ENCODE measurements around the gene RHBDL2.
"Not testable (repeated sequence)": the region's sequence is repeated elsewhere in the genome, so short reads cannot be mapped to it uniquely, and the experiment has no call there.

RHBDL2 gene

DNA sequence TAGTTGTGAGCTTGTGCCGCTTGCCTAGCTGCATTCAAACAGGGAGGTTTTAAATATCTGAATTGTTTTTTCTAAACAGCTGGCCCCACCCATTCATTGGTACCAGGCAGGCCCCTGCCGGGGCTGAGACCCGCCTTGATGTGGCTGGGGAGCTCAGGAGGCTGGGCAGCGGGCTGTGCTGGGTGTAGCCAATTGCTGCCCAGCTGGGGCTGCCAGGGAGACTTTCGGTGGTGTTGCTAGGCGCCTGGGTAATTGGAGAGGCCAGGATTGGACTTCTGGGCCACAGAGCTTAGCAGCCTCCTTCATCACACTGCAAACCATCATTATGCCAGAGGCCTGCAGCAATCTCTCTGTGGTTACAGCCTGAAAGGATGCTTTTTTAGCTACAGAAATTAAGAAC is 12.2 kb downstream of the RHBDL2 start:
- no peak for DNase-seq

DNA sequence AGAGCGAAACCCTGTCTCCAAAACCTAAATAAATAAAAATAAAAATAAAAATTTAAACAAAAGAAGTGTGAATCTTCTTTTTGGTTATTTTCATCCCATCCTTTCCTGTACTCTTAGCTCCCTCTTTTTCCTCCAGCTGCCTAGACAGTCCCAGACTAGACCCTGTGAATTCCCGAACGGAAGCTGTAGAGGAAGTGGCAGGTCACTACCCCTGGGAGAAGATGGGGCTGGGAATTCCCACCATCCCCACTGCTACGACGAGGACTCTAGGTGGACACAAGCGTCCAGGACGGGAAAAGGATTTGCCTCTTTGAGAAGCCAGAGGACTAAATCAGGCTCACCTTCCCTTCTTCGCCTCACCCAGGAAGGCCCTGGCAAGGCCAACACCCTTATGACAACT is 12.6 kb downstream of the RHBDL2 start:
- DNase-seq: no peak

DNA sequence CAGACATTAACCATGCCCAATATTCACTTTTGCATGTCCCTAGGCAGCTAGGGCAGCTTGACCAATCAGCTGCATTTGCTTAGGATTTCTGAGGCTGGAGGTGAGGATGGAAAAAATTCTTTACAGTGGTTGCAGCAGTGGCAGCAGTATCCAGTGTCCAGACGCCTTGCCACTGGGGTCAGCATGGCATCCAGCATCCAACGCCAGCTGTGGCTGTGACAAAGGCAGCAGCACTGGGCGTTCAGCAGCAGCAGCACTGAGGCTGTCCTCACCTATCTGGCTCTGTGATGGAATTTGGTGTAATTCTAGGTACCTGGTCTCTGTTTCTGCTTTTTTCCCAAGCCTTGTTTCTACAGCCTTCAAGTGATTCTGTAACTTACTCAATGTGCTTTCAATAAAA is 15.5 kb downstream of the RHBDL2 start:
- DNase-seq: no peak

DNA sequence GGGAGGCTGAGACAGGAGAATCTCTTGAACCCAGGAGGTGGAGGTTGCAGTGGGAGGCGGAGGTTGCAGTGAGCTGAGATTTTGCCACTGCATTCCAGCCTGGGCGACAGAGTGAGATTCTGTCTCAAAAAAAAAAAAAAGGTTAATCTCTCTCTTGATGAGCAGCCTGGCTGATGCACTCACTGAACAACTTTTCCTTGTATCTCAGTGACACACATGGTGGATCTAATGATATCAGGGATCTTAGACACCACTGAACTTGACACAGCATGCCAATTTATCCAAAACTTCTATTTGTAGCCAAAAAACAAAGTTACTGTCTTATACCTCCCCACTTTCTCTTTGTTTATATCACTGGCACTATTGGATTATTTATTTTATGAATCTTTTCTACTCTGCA is 16.2 kb downstream of the RHBDL2 start:
- DNase-seq: no peak

DNA sequence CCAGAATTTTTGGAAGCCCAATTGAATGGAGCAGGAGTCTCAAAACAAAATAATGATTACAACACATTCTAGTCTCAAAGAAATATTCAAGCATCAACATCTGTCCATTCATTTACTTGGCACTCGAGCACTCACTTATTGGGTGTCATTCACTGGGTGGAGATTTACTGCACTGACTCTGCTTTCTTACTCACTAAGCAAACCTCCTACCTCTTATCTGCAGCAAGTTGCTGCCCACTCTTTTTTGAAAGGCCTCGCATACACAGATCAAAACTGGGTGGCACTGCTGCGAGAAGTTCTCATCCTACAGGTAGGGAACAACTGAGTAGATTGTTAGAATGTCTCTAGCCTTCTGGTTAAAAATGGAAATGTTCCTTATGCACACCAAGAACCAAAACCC is 18.0 kb downstream of the RHBDL2 start:
- DNase-seq: peak; percentile 5

DNA sequence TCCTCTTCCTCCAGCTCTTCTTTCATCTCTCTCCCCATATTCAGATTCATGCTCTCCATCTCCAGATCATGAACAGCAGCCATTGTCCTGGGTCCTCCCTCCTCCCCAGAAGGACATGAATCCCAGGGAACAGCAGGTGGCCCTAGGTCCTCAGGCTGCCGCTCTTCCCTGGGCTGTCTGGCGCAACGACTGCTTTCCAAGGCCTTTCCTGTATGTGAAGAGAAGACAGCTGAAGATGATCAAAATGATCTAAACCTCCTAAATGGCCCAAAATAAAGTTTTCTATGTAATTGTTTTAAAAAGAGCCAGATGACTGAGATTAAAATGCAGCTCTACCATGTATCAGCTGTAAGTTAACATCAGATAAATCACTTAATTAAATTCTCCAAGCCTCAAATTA is 22.5 kb downstream of the RHBDL2 start:
- DNase-seq: no peak

DNA sequence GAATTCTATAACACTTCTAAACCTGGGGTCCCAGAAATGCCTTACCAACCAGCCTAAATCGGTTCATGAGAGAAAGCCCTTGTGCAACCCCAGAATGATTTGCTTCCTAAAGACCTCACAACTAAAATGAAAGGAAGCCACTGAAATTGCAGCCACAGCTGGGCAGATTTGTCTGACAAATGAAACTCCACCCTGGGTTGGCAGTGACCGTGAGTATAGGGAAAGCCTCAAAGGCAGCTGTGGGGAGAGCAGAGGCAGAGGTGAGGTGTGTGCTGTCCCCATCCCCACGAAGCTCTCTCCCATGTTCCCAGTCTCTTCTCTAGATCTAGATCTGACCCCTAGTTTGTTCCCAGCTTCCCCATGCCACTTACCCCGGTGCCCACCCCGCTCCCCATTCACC is 23.1 kb downstream of the RHBDL2 start:
- no peak for DNase-seq

DNA sequence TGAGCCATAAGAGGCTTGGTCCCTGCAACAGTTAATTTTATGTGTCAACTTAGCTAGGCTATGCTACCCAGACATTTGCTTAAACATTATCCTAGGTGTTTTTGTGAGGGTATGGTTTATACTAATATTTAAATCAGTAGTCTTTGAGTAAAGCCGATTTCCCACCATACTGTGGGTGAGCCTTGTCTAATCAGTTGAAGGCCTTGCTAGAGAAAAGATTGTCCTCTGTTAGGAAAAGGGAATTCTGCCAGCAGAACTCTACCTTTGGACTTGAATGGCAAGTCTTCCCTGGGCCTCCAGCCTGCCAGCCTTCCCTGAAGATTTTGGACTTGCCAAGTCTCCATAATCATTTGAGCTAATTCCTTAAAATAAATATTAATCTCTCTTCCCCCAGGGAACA is 23.9 kb downstream of the RHBDL2 start:
- no peak for DNase-seq

DNA sequence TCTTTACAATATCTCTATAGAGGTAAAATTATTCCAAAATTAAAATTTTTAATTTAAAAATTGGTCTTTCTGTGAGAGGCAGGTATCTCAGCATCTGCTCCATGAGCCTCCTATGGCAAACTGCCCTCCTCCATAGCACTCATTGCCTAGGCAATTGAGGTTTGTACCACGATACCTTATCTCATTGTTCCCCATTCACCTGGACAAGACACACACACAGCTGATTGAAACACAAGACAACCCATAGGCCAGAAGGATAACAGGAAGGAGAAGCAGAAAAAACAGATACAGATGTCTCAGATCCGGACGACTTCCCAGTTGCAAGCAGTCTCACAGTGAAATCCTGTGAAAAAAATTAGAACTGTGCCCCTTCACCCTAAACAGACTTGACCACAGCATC is 24.3 kb downstream of the RHBDL2 start:
- no peak for DNase-seq

DNA sequence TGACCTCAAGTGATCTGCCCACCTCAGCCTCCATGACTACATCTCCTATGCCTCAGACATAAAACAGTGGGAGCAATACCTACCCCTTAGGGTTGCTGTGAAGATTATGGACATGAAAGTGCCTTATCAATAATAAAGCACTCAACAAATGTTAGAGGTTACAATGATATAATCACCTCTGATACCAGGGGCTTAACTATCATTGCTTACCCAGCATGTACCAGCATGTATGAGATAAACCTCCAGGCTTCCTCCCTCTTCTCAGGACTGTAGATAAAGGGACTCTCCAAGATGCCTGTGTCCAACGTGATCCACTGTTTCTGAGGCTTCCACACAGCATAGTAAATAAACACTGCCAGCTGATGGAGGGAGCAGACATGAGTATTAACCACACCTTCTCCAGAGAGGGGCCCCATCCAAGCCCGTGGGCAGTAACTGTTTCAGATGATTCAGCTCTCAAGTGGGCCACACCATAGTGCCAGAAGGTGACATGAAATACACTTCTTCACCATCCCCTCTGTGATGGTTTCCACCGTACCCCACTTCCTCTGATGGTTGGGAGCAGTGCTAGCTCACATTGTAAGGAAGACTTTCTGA is 26.2 kb downstream of the RHBDL2 start:
- peak; percentile 9 for DNase-seq

DNA sequence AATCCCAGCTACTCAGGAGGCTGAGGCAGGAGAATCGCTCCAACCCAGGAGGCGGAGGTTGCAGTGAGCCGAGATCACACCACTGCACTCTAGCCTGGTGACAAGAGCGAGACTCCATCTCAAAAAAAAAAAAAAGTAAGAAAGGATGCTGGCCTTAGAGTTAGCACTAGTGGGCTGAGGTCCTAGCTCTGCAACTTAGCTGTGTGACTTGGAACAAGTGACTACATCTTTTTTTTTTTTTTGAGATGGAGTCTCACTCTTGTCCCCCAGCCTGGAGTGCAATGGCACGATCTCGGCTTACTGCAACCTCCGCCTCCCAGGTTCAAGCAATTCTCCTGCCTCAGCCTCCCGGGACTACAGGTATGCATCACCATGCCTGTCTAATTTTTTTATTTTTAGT is 26.7 kb downstream of the RHBDL2 start:
- not testable (repeated sequence) for DNase-seq

DNA sequence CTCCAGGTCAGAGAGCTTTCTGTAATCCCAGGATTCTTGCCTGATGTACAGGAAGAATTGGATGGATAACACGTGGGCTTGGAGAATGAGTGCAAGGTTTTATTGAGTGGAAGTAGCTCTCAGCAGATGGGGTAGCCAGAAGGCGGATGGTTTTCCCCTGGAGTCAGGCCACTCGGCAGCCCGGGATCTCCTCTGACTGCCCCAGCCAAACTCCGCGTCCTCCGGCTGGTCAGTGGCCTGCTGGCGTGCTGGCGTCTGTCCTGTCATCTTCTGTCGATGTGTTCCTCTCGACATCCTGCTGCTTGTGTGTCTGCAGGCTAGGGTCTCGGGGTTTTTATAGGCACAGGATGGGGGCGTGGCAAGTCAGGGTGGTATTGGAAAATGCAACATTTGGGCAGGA is 32.8 kb downstream of the RHBDL2 start:
- no peak for DNase-seq

DNA sequence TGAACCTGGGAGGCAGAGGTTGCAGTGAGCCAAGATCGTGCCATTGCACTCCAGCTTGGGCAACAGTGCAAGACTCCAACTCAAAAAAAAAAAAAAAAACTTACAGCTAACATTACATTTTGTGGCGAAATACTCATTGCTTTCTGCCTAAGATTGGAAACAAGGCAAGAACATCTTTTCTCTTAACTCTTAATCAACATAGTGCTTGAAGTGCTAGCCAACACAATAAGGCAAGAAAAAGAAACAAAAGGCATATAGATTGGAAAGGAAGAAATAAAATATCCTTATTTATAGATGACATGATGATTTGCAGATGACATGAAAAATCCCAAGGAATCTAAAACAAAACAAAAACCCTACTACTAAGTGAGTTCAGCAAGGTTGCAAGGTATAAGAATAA is 35.6 kb downstream of the RHBDL2 start:
- DNase-seq: no peak

DNA sequence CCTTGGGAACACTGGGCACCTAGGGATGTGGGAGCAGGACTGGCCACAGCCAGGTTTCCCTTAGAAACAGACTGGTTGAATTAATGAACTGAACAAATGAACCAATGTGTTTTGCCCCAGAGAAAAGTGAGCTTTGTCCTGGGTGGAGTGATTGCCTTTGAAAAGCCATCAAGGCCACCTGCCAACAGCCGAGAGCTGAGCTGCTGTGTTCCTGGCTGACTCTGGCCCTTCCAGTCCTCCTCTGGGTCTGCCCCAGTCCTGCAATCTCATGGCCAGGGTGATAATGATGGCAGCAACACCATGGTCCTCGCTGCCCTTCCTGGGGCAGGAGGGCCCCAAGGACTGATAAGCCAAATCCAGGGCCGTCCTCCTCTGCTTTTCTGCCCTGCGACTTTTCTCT is 42.1 kb downstream of the RHBDL2 start:
- no peak for DNase-seq

DNA sequence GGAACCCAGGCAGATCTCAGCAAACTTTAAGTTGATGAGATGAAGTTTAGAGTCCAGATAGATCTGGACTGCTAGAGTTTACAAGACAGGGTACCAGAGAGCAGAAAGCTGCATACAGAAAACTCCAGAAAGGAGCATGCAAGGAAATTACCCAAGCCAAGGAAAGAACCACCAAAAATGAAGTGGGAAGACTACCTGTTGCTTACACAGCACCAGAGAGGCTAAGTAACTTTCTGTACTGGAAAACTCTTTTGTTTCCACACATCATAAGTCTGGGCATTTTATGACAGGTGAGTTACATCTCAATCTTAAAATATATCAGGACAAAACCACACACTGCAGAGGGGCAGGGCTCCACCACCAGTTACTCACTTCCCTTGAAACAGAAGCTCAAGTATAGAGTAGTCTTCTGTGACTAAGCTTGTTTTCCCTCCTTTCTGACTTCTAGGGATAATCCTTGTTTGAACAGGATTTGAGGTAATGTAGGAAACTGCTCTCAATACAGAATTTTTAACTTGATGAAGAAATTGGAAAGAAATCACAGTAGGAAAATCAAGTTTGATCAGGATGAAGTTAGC is 42.9 kb downstream of the RHBDL2 start:
- no peak for DNase-seq

DNA sequence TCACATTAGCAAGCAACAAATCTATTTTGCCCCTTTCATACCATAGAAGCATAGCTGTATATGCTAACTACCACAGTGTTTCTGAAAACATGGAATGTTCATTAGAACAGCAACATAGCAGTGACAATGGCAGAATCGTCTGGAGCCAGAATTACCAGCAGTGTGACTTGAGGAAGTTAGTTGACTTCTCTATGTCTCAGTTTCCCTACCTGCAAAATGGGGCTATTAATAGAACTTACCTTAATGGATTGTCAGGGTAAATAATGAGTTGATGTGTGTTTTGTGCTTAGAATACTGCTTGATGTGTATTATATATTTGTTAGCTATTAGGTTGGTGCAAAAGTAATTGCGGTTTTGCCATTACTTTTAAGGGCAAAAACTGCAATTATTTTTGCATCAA is 45.5 kb downstream of the RHBDL2 start:
- no peak for DNase-seq

DNA sequence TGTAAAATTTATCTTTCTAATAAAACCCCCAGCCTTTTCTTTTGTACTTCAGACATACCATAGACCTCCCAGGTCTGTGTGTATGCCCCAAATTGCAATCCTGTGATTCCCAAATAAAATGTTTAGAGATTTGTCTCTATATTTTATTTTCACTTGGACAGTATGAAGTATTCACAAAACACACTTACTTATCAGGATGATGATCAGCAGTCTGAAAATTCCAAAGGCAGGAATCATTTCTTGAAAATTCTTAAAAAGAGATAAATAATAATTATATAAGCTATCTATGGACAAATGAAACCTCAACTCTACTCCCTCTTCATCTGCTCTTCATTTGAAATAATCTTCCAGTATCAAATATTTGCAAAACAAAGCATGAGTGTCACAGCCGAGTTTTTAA is 48.7 kb downstream of the RHBDL2 start:
- DNase-seq: no peak

DNA sequence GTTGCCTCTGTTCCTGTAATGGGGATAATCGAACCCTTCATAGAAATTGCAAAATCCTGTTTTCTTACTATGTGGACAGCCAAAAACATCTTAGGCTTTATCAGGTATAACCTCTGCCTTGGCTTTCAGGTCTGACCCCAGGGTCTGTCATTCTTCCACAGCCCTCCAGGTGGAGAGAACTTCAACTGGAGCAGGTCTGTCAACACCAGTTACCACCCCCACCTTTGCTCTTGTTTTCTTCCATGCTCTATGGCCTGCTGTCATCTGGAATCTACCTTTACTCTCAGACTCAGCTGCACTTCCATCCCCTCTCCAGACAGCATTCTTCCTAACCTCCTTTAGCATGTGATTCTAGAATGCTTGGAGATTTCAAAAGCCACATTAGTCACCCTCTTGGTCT is 49.9 kb downstream of the RHBDL2 start:
- no peak for DNase-seq

DNA sequence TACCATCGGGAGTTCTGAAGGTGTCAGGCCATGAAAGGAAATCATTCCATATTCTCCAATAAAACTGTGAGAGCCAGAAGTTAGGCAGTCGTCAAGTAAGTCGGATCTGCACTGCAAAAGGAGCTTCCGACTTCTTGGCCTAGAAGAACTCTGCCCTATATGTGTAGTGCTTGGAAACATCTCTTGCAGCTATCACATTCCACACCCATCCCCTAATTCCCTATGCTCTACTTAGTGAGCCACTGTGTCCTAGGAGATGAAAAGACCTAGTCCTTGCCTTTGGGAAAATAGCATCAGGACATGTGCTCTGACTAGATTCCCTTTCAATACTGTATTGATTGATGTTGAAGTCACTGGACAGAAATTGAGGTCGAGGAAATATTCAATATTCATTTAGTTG is 52.0 kb downstream of the RHBDL2 start:
- DNase-seq: no peak

DNA sequence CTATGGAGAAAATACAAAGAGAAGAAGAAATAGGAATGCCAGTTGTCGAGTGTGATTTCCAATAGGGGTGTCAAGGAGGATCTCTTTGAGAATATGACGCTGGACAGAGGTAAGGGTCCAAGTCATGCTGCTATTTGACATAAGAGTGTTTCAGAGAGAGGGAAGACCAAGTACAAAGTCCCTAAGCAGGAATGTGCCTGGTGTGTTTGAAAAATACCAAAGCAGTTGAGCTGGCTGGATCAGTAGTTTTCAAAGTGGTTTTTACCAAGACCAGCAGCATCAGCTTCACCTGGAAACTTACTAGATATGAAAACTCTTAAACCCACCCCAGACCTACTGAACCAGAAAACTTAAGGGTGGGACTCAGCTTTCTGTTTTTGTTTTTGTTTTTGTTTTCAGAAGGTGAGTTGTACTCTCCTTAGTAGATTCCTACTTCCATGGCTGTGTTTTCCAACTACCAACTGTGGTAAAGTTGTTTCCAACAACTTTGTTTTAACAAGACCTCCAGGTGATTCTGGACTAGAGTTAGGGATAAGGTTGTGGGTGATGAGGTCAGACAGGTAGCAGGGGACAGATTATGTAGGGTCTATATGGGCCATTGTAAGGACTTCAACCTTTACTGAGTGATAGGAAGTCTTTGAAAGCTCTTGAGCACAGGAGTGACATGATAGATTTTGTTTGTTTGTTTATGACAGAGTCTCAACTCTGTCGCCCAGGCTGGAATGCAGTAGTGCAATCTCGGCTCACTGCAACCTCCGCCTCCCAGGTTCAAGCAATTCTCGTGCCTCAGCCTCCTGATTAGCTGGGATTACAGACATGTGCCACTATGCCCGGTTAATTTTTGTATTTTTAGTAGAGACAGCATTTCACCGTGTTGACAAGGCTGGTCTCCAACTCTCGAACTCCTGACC is 53.0 kb downstream of the RHBDL2 start:
- DNase-seq: no peak

DNA sequence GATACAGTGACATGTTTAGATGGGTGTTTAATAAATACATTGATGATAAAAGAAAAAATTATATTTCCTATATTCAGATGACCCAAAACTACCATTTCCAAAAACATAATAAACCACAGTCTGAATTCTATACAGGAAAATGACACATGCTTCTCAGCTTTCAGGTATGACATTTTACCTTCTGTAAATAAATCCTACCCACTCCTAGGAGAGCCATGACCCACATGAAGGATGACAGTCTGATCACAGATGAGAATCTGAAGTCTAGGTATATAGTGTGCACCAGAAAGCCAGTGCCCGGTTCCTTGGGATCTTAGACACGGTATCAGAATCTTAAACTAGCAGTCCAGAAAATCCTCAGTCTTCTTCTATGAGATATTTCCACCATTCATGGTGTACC is 56.5 kb downstream of the RHBDL2 start:
- no peak for DNase-seq

DNA sequence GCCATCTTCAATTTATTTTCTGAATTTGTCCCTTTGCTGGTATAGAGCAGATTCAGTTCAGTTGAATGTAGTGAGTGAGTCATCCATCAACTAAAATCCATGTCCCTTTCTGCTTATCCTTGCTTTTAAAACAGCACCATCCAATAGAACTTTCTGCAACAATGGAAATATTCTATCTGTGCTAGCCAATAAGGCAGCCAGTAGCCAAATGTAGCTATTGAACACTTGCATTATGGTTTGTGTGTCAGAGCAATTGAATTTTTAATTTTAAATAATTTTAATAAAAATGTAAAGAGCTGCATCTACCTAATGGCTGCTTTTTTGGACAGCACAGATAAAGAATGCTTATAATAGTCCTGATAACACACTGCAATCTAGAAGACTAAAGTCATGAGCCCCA is 60.1 kb downstream of the RHBDL2 start, which contains the start of gene GJA9:
GJA9 (minus strand) TSS at position 101 of the 400 bp plus-strand sequence. CDS start 5,489 bp downstream, outside the sequence.
- DNase-seq: no peak

DNA sequence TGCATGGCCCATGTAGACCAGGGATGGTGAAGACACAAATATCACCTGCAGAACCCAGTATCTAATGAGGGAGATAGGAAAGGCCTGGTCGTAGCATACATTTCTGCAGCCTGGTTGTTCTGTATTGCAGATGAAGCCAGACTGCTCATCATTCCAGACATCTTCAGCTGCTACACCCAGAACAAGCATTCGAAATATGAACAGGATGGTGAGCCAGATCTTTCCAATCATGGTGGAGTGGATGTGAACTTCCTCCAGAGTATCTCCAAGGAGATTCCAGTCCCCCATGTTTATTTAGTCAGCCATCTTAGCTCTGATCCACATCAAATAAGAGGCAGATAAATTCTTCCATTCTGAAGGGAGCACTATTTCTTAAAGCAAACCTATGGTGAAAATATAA is 65.8 kb downstream of the RHBDL2 start:
- DNase-seq: no peak

All from activated naive CD4-positive, alpha-beta T cell treated with Interleukin-2 at 50 U/mL for 16 hours (primary cell).